Measurements from ENCODE around the gene CCER1.

Gene CCER1

GRCh38 chr12:90936230-90937005 lies 18.6 kb downstream of the CCER1 start:
- no peak for DNase-seq
- peaks cover 0 to 3% (median 0%) of the 10 kb centered on the region in 4 experiments for H3K4me1 ChIP-seq (ENCODE audit: control extremely low read depth in 1 of 4, control insufficient read depth in 4 of 4, insufficient read depth in 4 of 4, low read length in 3 of 4)
- WGBS (ENCODE audit: insufficient coverage), result 96% methylated on average over 5 of the region's 5 CpGs
- CTCF ChIA-PET, result interaction anchor here (0.6 to 1.1 kb wide), 3 partner anchors 10 to 415 kb away, joined by 3 read pairs; no protein-coding TSS in a partner anchor
- H3K9me3 ChIP-seq (ENCODE audit: control extremely low read depth in 1 of 5, control insufficient read depth in 4 of 5, insufficient read depth in 2 of 5, low read depth in 1 of 5, low read length in 4 of 5), result peaks cover 0 to 3% (median 0%) of the 10 kb centered on the region in 5 experiments
- no peak overlapping the region for H3K27ac ChIP-seq (ENCODE audit: insufficient read depth in 1 of 2, low read depth in 1 of 2, low read length in 2 of 2, poor library complexity in 1 of 2, severe bottlenecking in 2 of 2)
- H3K27me3 ChIP-seq (replicated peaks in 2 of 5; ENCODE audit: control insufficient read depth in 4 of 5, insufficient read depth in 5 of 5, low read length in 4 of 5), result no peaks in the 10 kb centered on the region
- no peaks in the 10 kb centered on the region for H3K36me3 ChIP-seq (ENCODE audit: control insufficient read depth in 4 of 4, insufficient read depth in 4 of 4, low read length in 3 of 4)
- POLR2A ChIA-PET, result no interaction called here
- no peak overlapping the region for H3K4me3 ChIP-seq (ENCODE audit: control insufficient read depth in 1 of 7, extremely low read depth in 1 of 7, insufficient read depth in 4 of 7, low read depth in 2 of 7, low read length in 6 of 7)

- Histone ChIP-seq H3K4me1 (ENCODE audit: control extremely low read depth in 1 of 4, control insufficient read depth in 4 of 4, insufficient read depth in 4 of 4, low read length in 3 of 4) (no peaks in the 10 kb centered on the region), H3K36me3 (ENCODE audit: control insufficient read depth in 4 of 4, insufficient read depth in 4 of 4, low read length in 3 of 4) (no peaks in the 10 kb centered on the region), H3K4me3 (ENCODE audit: control insufficient read depth in 1 of 7, extremely low read depth in 1 of 7, insufficient read depth in 4 of 7, low read depth in 2 of 7, low read length in 6 of 7) (no peak overlapping the region), H3K9me3 (ENCODE audit: control extremely low read depth in 1 of 5, control insufficient read depth in 4 of 5, insufficient read depth in 2 of 5, low read depth in 1 of 5, low read length in 4 of 5) (peaks cover 0 to 1% (median 0%) of the 10 kb centered on the region in 5 experiments), H3K27me3 (replicated peaks in 2 of 5; ENCODE audit: control insufficient read depth in 4 of 5, insufficient read depth in 5 of 5, low read length in 4 of 5) (no peaks in the 10 kb centered on the region), H3K27ac (ENCODE audit: insufficient read depth in 1 of 2, low read depth in 1 of 2, low read length in 2 of 2, poor library complexity in 1 of 2, severe bottlenecking in 2 of 2) (no peak overlapping the region)
- WGBS (ENCODE audit: insufficient coverage), result no CpG with 5 or more reads among the region's 5 CpGs
- CTCF ChIA-PET, result no interaction called here
- POLR2A ChIA-PET, result no interaction called here
- DNase-seq, result no peak
These were observed 29.4 kb downstream of the CCER1 start for GRCh38 chr12:90925562-90925961.

- no peak for DNase-seq
- Histone ChIP-seq H3K4me1 (ENCODE audit: control extremely low read depth in 1 of 4, control insufficient read depth in 4 of 4, insufficient read depth in 4 of 4, low read length in 3 of 4) (no peaks in the 10 kb centered on the region), H3K36me3 (ENCODE audit: control insufficient read depth in 4 of 4, insufficient read depth in 4 of 4, low read length in 3 of 4) (no peaks in the 10 kb centered on the region), H3K27ac (ENCODE audit: insufficient read depth in 1 of 2, low read depth in 1 of 2, low read length in 2 of 2, poor library complexity in 1 of 2, severe bottlenecking in 2 of 2) (no peak overlapping the region), H3K27me3 (replicated peaks in 2 of 5; ENCODE audit: control insufficient read depth in 4 of 5, insufficient read depth in 5 of 5, low read length in 4 of 5) (no peaks in the 10 kb centered on the region), H3K9me3 (ENCODE audit: control extremely low read depth in 1 of 5, control insufficient read depth in 4 of 5, insufficient read depth in 2 of 5, low read depth in 1 of 5, low read length in 4 of 5) (no peaks in the 10 kb centered on the region), H3K4me3 (ENCODE audit: control insufficient read depth in 1 of 7, extremely low read depth in 1 of 7, insufficient read depth in 4 of 7, low read depth in 2 of 7, low read length in 6 of 7) (no peak overlapping the region)
- no CpG with 5 or more reads among the region's 1 CpG for WGBS (ENCODE audit: insufficient coverage)
- POLR2A ChIA-PET, result no interaction called here
- CTCF ChIA-PET, result no interaction called here
These were observed 30.6 kb downstream of the CCER1 start for GRCh38 chr12:90924406-90924805.

GRCh38 chr12:90922145-90922627 lies 32.8 kb downstream of the CCER1 start:
- ChIA-PET CTCF (no interaction called here), POLR2A (no interaction called here)
- no peaks in the 10 kb centered on the region for H3K27me3 ChIP-seq (replicated peaks in 2 of 5; ENCODE audit: control insufficient read depth in 4 of 5, insufficient read depth in 5 of 5, low read length in 4 of 5)
- no peak for DNase-seq
- H3K4me3 ChIP-seq (ENCODE audit: control insufficient read depth in 1 of 7, extremely low read depth in 1 of 7, insufficient read depth in 4 of 7, low read depth in 2 of 7, low read length in 6 of 7), result no peak overlapping the region
- H3K9me3 ChIP-seq (ENCODE audit: control extremely low read depth in 1 of 5, control insufficient read depth in 4 of 5, insufficient read depth in 2 of 5, low read depth in 1 of 5, low read length in 4 of 5), result no peaks in the 10 kb centered on the region
- H3K27ac ChIP-seq (ENCODE audit: insufficient read depth in 1 of 2, low read depth in 1 of 2, low read length in 2 of 2, poor library complexity in 1 of 2, severe bottlenecking in 2 of 2), result no peak overlapping the region
- no peaks in the 10 kb centered on the region for H3K36me3 ChIP-seq (ENCODE audit: control insufficient read depth in 4 of 4, insufficient read depth in 4 of 4, low read length in 3 of 4)
- no peaks in the 10 kb centered on the region for H3K4me1 ChIP-seq (ENCODE audit: control extremely low read depth in 1 of 4, control insufficient read depth in 4 of 4, insufficient read depth in 4 of 4, low read length in 3 of 4)

GRCh38 chr12:90921536-90921935 lies 33.4 kb downstream of the CCER1 start:
- WGBS (ENCODE audit: insufficient coverage), result no CpG with 5 or more reads among the region's 1 CpG
- H3K4me3 ChIP-seq (ENCODE audit: control insufficient read depth in 1 of 7, extremely low read depth in 1 of 7, insufficient read depth in 4 of 7, low read depth in 2 of 7, low read length in 6 of 7), result no peak overlapping the region
- H3K27ac ChIP-seq (ENCODE audit: insufficient read depth in 1 of 2, low read depth in 1 of 2, low read length in 2 of 2, poor library complexity in 1 of 2, severe bottlenecking in 2 of 2), result no peak overlapping the region
- H3K9me3 ChIP-seq (ENCODE audit: control extremely low read depth in 1 of 5, control insufficient read depth in 4 of 5, insufficient read depth in 2 of 5, low read depth in 1 of 5, low read length in 4 of 5), result no peaks in the 10 kb centered on the region
- no peaks in the 10 kb centered on the region for H3K4me1 ChIP-seq (ENCODE audit: control extremely low read depth in 1 of 4, control insufficient read depth in 4 of 4, insufficient read depth in 4 of 4, low read length in 3 of 4)
- no peaks in the 10 kb centered on the region for H3K36me3 ChIP-seq (ENCODE audit: control insufficient read depth in 4 of 4, insufficient read depth in 4 of 4, low read length in 3 of 4)
- POLR2A ChIA-PET, result no interaction called here
- CTCF ChIA-PET, result no interaction called here
- H3K27me3 ChIP-seq (replicated peaks in 2 of 5; ENCODE audit: control insufficient read depth in 4 of 5, insufficient read depth in 5 of 5, low read length in 4 of 5), result no peaks in the 10 kb centered on the region
- no peak for DNase-seq

GRCh38 chr12:90920222-90920621 lies 34.8 kb downstream of the CCER1 start:
- Histone ChIP-seq H3K9me3 (ENCODE audit: control extremely low read depth in 1 of 5, control insufficient read depth in 4 of 5, insufficient read depth in 2 of 5, low read depth in 1 of 5, low read length in 4 of 5) (no peaks in the 10 kb centered on the region), H3K4me3 (ENCODE audit: control insufficient read depth in 1 of 7, extremely low read depth in 1 of 7, insufficient read depth in 4 of 7, low read depth in 2 of 7, low read length in 6 of 7) (no peak overlapping the region), H3K36me3 (ENCODE audit: control insufficient read depth in 4 of 4, insufficient read depth in 4 of 4, low read length in 3 of 4) (no peaks in the 10 kb centered on the region), H3K27me3 (replicated peaks in 2 of 5; ENCODE audit: control insufficient read depth in 4 of 5, insufficient read depth in 5 of 5, low read length in 4 of 5) (no peaks in the 10 kb centered on the region), H3K27ac (ENCODE audit: insufficient read depth in 1 of 2, low read depth in 1 of 2, low read length in 2 of 2, poor library complexity in 1 of 2, severe bottlenecking in 2 of 2) (no peak overlapping the region), H3K4me1 (ENCODE audit: control extremely low read depth in 1 of 4, control insufficient read depth in 4 of 4, insufficient read depth in 4 of 4, low read length in 3 of 4) (no peaks in the 10 kb centered on the region)
- ChIA-PET CTCF (no interaction called here), POLR2A (no interaction called here)
- no peak for DNase-seq
- WGBS (ENCODE audit: insufficient coverage), result no CpG with 5 or more reads among the region's 1 CpG

- ChIA-PET POLR2A (no interaction called here), CTCF (no interaction called here)
These were observed 37.5 kb downstream of the CCER1 start for GRCh38 chr12:90917431-90917830.

More at GRCh38 chr12:90917431-90917830, 37.5 kb downstream of the CCER1 start:
- H3K36me3 ChIP-seq (ENCODE audit: control insufficient read depth in 4 of 4, insufficient read depth in 4 of 4, low read length in 3 of 4), result no peaks in the 10 kb centered on the region
- no peak overlapping the region for H3K27ac ChIP-seq (ENCODE audit: insufficient read depth in 1 of 2, low read depth in 1 of 2, low read length in 2 of 2, poor library complexity in 1 of 2, severe bottlenecking in 2 of 2)
- H3K4me1 ChIP-seq (ENCODE audit: control extremely low read depth in 1 of 4, control insufficient read depth in 4 of 4, insufficient read depth in 4 of 4, low read length in 3 of 4), result no peaks in the 10 kb centered on the region
- no peaks in the 10 kb centered on the region for H3K27me3 ChIP-seq (replicated peaks in 2 of 5; ENCODE audit: control insufficient read depth in 4 of 5, insufficient read depth in 5 of 5, low read length in 4 of 5)
- DNase-seq, result no peak
- H3K4me3 ChIP-seq (ENCODE audit: control insufficient read depth in 1 of 7, extremely low read depth in 1 of 7, insufficient read depth in 4 of 7, low read depth in 2 of 7, low read length in 6 of 7), result no peak overlapping the region
- WGBS (ENCODE audit: insufficient coverage), result 100% methylated on average over 1 of the region's 2 CpGs
- no peaks in the 10 kb centered on the region for H3K9me3 ChIP-seq (ENCODE audit: control extremely low read depth in 1 of 5, control insufficient read depth in 4 of 5, insufficient read depth in 2 of 5, low read depth in 1 of 5, low read length in 4 of 5)

Data from common myeloid progenitor, CD34-positive (primary cell).